Trophoblast cell (in vitro differentiated cells and primary cell): ENCODE data around the gene TXN2.
A peak's percentile ranks its signal among the peaks of the same experiment; 100 is the strongest.

Source experiments
- DNase-seq, 2 donors: peaks; one replicate each; pipeline ENCODE4 v3.0.0-alpha.2; 2016
- H2AFZ ChIP-seq: 2 replicates; pipeline ENCODE4 v1.6.1; 2013; ENCODE audit warnings: low read length, moderate library complexity, mild to moderate bottlenecking; ENCODE audit not compliant: insufficient read depth, poor library complexity
- H2AK5ac ChIP-seq: 2 replicates; pipeline ENCODE4 v1.6.1; 2013; ENCODE audit warnings: mild to moderate bottlenecking, low read length
- H2BK120ac ChIP-seq: 2 replicates; pipeline ENCODE4 v1.6.1; 2013; ENCODE audit warnings: low read length, mild to moderate bottlenecking, moderate library complexity; ENCODE audit not compliant: insufficient read depth, poor library complexity
- H2BK12ac ChIP-seq: 2 replicates; pipeline ENCODE4 v1.6.1; 2013; ENCODE audit warnings: mild to moderate bottlenecking, low read length, moderate library complexity
- H2BK5ac ChIP-seq: 2 replicates; pipeline ENCODE4 v1.6.1; 2013; ENCODE audit warnings: low read length, low read depth, moderate library complexity, mild to moderate bottlenecking; ENCODE audit not compliant: poor library complexity
- H3K14ac ChIP-seq: 2 replicates; pipeline ENCODE4 v1.6.1; 2013; ENCODE audit warnings: mild to moderate bottlenecking, low read length
- H3K18ac ChIP-seq: 2 replicates; pipeline ENCODE4 v1.6.1; 2013; ENCODE audit warnings: mild to moderate bottlenecking, low read length
- H3K23ac ChIP-seq: 2 replicates; pipeline ENCODE4 v1.6.1; 2013; ENCODE audit warnings: low read length
- H3K27ac ChIP-seq: 2 replicates; pipeline ENCODE4 v1.5.1; 2013; ENCODE audit warnings: low read depth, mild to moderate bottlenecking, inconsistent platforms, low read length, moderate library complexity
- H3K27me3 ChIP-seq: 2 replicates; pipeline ENCODE4 v1.6.1; 2013; ENCODE audit warnings: inconsistent platforms, mild to moderate bottlenecking, low read length, moderate library complexity; ENCODE audit not compliant: insufficient read depth
- H3K36me3 ChIP-seq, 2 experiments: 1 replicate in 1 of 2; 2 replicates in 1 of 2; pipeline ENCODE4 v1.6.1; 2013; ENCODE audit warnings: low read length in 2 of 2, mild to moderate bottlenecking in 2 of 2, moderate library complexity in 1 of 2; ENCODE audit not compliant: insufficient read depth in 2 of 2, control insufficient read depth in 1 of 2
- H3K4ac ChIP-seq: 2 replicates; pipeline ENCODE4 v1.6.1; 2013; ENCODE audit warnings: low read depth, mild to moderate bottlenecking, low read length, moderate library complexity
- H3K4me1 ChIP-seq, 2 experiments: 1 replicate in 1 of 2; 2 replicates in 1 of 2; pipeline ENCODE4 v1.6.1; 2013; ENCODE audit warnings: low read length in 2 of 2, mild to moderate bottlenecking in 2 of 2, moderate library complexity in 1 of 2; ENCODE audit not compliant: insufficient read depth in 2 of 2, control insufficient read depth in 1 of 2
- H3K4me2 ChIP-seq: 2 replicates; pipeline ENCODE4 v1.6.1; 2013; ENCODE audit warnings: inconsistent platforms, mild to moderate bottlenecking, low read length, moderate library complexity
- H3K4me3 ChIP-seq: 2 replicates; pipeline ENCODE4 v1.5.1; 2013; ENCODE audit warnings: mild to moderate bottlenecking, low read depth, low read length, inconsistent platforms
- H3K79me1 ChIP-seq: one replicate; pipeline ENCODE4 v1.6.1; 2013; ENCODE audit warnings: low read length
- H3K79me2 ChIP-seq: 2 replicates; pipeline ENCODE4 v1.6.1; 2013; ENCODE audit warnings: low read length, mild to moderate bottlenecking; ENCODE audit not compliant: control insufficient read depth, insufficient read depth, poor library complexity
- H3K9ac ChIP-seq: 2 replicates; pipeline ENCODE4 v1.6.1; 2013; ENCODE audit warnings: mild to moderate bottlenecking, low read length
- H3K9me3 ChIP-seq: 2 replicates; pipeline ENCODE4 v1.6.1; 2013; ENCODE audit warnings: low read depth, mild to moderate bottlenecking, control low read depth, inconsistent platforms, low read length; ENCODE audit not compliant: insufficient read depth
- H4K12ac ChIP-seq: 2 replicates; pipeline ENCODE4 v1.6.1; 2013; ENCODE audit warnings: low read depth, mild to moderate bottlenecking, low read length, moderate library complexity
- H4K8ac ChIP-seq: 2 replicates; pipeline ENCODE4 v1.6.1; 2013; ENCODE audit warnings: low read depth, mild to moderate bottlenecking, low read length, moderate library complexity
- H4K91ac ChIP-seq: one replicate; pipeline ENCODE4 v1.6.1; 2013; ENCODE audit warnings: low read depth, mild to moderate bottlenecking, low read length, moderate library complexity
- WGBS: extraction: QIAGEN DNeasy Blood & Tissue Kit; methylation state at CpG from one replicate; pipeline ENCODE4 v1.1.7; 2013; ENCODE audit warnings: missing lambda C conversion rate; ENCODE audit not compliant: insufficient read length, insufficient coverage; ENCODE audit errors: extremely low coverage; 5-methylcytosine and 5-hydroxymethylcytosine counted together

TXN2 gene

GRCh38 chr22:36423461-36424404, 57.7 kb downstream of the TXN2 start:
- no peak overlapping the region for H2BK12ac ChIP-seq
- peaks cover 11 to 12% of the 10 kb centered on the region in 2 experiments for H3K4me1 ChIP-seq
- H2BK120ac ChIP-seq, result no peak overlapping the region
- H4K91ac ChIP-seq, result no peak overlapping the region
- no peaks in the 10 kb centered on the region for H3K9me3 ChIP-seq
- H3K79me2 ChIP-seq, result no peaks in the 10 kb centered on the region
- no peak overlapping the region for H3K4me2 ChIP-seq
- no peak overlapping the region for H4K8ac ChIP-seq
- H3K23ac ChIP-seq, result no peak overlapping the region
- H3K27me3 ChIP-seq, result no peaks in the 10 kb centered on the region
- H3K14ac ChIP-seq, result no peak overlapping the region
- DNase-seq, result no peak
- peak overlapping the region; percentile 28 for H2AK5ac ChIP-seq
- no peak overlapping the region for H2AFZ ChIP-seq
- no peak overlapping the region for H4K12ac ChIP-seq
- no peak overlapping the region for H3K18ac ChIP-seq
- no peak overlapping the region for H3K27ac ChIP-seq
- H3K79me1 ChIP-seq, result peaks cover 13% of the 10 kb centered on the region
- no peak overlapping the region for H3K4ac ChIP-seq
- no peaks in the 10 kb centered on the region for H3K36me3 ChIP-seq
- no peak overlapping the region for H2BK5ac ChIP-seq
- H3K4me3 ChIP-seq, result no peak overlapping the region
- no peak overlapping the region for H3K9ac ChIP-seq
- WGBS, result no CpG with 5 or more reads among the region's 16 CpGs

- peak overlapping the region; percentile 21 for H2AK5ac ChIP-seq
- no peaks in the 10 kb centered on the region for H3K9me3 ChIP-seq
- no peak overlapping the region for H4K12ac ChIP-seq
- peaks cover 13 to 14% of the 10 kb centered on the region in 2 experiments for H3K4me1 ChIP-seq
- no peak overlapping the region for H3K23ac ChIP-seq
- H3K4ac ChIP-seq, result no peak overlapping the region
- H3K79me2 ChIP-seq, result no peaks in the 10 kb centered on the region
- no peak overlapping the region for H3K4me3 ChIP-seq
- no peak overlapping the region for H3K18ac ChIP-seq
- no peak overlapping the region for H2BK5ac ChIP-seq
- no peaks in the 10 kb centered on the region for H3K36me3 ChIP-seq
- DNase-seq, result no peak
- H3K27ac ChIP-seq, result no peak overlapping the region
- no CpG with 5 or more reads among the region's 14 CpGs for WGBS
- no peaks in the 10 kb centered on the region for H3K27me3 ChIP-seq
- no peak overlapping the region for H4K91ac ChIP-seq
- H4K8ac ChIP-seq, result no peak overlapping the region
- no peak overlapping the region for H2AFZ ChIP-seq
- H3K4me2 ChIP-seq, result no peak overlapping the region
- H3K14ac ChIP-seq, result no peak overlapping the region
- H3K9ac ChIP-seq, result no peak overlapping the region
- no peak overlapping the region for H2BK120ac ChIP-seq
- H2BK12ac ChIP-seq, result no peak overlapping the region
- peaks cover 15% of the 10 kb centered on the region for H3K79me1 ChIP-seq
These were observed 59.0 kb downstream of the TXN2 start for GRCh38 chr22:36422287-36423014.

- Histone ChIP-seq H3K14ac (no peak overlapping the region), H3K9me3 (no peaks in the 10 kb centered on the region), H3K79me1 (peaks cover 9% of the 10 kb centered on the region), H3K4me1 (peaks cover 12 to 13% of the 10 kb centered on the region in 2 experiments), H2BK5ac (no peak overlapping the region), H3K18ac (no peak overlapping the region), H2AFZ (no peak overlapping the region), H2BK120ac (peak overlapping the region; percentile 64), H3K79me2 (no peaks in the 10 kb centered on the region), H4K12ac (no peak overlapping the region), H4K8ac (no peak overlapping the region), H2BK12ac (peak overlapping the region; percentile 1), H2AK5ac (no peak overlapping the region), H3K27me3 (no peaks in the 10 kb centered on the region), H3K27ac (peak overlapping the region; percentile 38), H4K91ac (peak overlapping the region; percentile 26), H3K4me3 (no peak overlapping the region), H3K23ac (no peak overlapping the region), H3K9ac (no peak overlapping the region), H3K4me2 (no peak overlapping the region), H3K36me3 (no peaks in the 10 kb centered on the region), H3K4ac (no peak overlapping the region)
- DNase-seq, result peak in 1 of 2 donors; percentile 40
- WGBS, result no CpG with 5 or more reads among the region's 21 CpGs
These were observed 61.2 kb downstream of the TXN2 start for GRCh38 chr22:36419912-36420882.
